HepG2 (cell line): ENCODE measurements around the gene RAB15.

Source experiments
- CCDC6 ChIP-seq: sonication (generic); formaldehyde crosslinking; IDR thresholded peaks from 2 replicates; pipeline ENCODE4 v1.8.1; 2022; ENCODE audit warnings: mild to moderate bottlenecking, missing genetic modification reagents, moderate library complexity
- NFE2 ChIP-seq: sonication (generic); formaldehyde crosslinking; IDR thresholded peaks from 2 replicates; pipeline ENCODE4 v1.4.0; 2020; ENCODE audit warnings: missing genetic modification reagents
- RAD21 ChIP-seq: fragments of 450-650 bp; formaldehyde crosslinking; IDR thresholded peaks from 2 replicates; pipeline ENCODE4 v1.5.0; 2020; ENCODE audit warnings: mild to moderate bottlenecking
- ZMYM4 ChIP-seq: sonication (generic); formaldehyde crosslinking; IDR thresholded peaks from 2 replicates; pipeline ENCODE4 v1.8.1; 2023; ENCODE audit warnings: mild to moderate bottlenecking, missing genetic modification reagents
- TF ChIP-seq, protein P1 (sequence below): sonication (generic); formaldehyde crosslinking; IDR thresholded peaks from 2 replicates; pipeline ENCODE4 v1.4.0; 2020; ENCODE audit warnings: mild to moderate bottlenecking, missing genetic modification reagents, borderline replicate concordance
- TF ChIP-seq, protein P2 (sequence below): IDR thresholded peaks from 2 replicates; pipeline ENCODE4 v1.6.1; 2016

GRCh38 chr14:64990296-64990695 is 18.2 kb upstream of the RAB15 start:
- TF ChIP-seq, protein P1, sequence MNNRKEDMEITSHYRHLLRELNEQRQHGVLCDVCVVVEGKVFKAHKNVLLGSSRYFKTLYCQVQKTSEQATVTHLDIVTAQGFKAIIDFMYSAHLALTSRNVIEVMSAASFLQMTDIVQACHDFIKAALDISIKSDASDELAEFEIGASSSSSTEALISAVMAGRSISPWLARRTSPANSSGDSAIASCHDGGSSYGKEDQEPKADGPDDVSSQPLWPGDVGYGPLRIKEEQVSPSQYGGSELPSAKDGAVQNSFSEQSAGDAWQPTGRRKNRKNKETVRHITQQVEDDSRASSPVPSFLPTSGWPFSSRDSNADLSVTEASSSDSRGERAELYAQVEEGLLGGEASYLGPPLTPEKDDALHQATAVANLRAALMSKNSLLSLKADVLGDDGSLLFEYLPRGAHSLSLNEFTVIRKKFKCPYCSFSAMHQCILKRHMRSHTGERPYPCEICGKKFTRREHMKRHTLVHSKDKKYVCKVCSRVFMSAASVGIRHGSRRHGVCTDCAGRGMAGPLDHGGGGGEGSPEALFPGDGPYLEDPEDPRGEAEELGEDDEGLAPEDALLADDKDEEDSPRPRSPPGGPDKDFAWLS (CRISPR knock-in tag): no peak
- no peak for TF ChIP-seq NFE2 (CRISPR knock-in tag)
- TF ChIP-seq, protein P2, sequence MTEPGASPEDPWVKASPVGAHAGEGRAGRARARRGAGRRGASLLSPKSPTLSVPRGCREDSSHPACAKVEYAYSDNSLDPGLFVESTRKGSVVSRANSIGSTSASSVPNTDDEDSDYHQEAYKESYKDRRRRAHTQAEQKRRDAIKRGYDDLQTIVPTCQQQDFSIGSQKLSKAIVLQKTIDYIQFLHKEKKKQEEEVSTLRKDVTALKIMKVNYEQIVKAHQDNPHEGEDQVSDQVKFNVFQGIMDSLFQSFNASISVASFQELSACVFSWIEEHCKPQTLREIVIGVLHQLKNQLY (CRISPR knock-in tag): no peak
- TF ChIP-seq CCDC6 (CRISPR knock-in tag): no peak
- TF ChIP-seq ZMYM4 (CRISPR knock-in tag): no peak
- no peak for TF ChIP-seq RAD21
